GM19455 (cell line): ENCODE data around the gene PKN1.
"Not testable (repeated sequence)": the region's sequence is repeated elsewhere in the genome, so short reads cannot be mapped to it uniquely, and the experiment has no call there.

Source experiments
- ATAC-seq: cut with Tn5 transposase; IDR thresholded peaks from one replicate; pipeline ENCODE4 v1.9.1; 2021; ENCODE audit not compliant: unreplicated experiment

Gene PKN1

DNA sequence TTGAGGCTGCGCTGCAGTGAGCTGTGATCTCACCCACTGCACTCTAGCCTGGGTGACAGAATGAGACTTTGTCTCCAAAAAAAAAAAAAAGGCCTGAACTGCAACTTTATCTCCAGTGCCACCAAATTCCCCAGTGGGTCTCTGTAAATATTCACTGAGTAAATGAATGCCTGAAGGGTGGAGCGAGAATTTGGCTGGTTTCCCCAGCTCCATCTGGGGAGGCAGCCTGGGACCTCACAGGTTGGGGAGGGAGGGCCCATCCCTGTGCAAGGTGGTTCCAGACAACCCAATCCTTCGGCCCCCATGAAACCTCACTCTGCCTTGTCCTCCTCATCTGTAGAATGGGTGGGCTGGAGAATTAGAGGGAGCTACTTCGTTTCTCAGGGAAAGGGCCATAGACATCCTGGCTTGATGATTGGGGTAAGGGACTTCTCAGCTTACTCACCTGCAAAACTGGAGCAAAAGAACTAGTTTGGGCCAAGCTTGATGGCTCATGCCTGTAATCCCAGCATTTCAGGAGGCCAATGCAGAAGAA, 4.2 kb upstream of the PKN1 start:
- no peak for ATAC-seq

GRCh38 chr19:14430712-14431111, 2.4 kb upstream of the PKN1 start:
- no peak for ATAC-seq

DNA sequence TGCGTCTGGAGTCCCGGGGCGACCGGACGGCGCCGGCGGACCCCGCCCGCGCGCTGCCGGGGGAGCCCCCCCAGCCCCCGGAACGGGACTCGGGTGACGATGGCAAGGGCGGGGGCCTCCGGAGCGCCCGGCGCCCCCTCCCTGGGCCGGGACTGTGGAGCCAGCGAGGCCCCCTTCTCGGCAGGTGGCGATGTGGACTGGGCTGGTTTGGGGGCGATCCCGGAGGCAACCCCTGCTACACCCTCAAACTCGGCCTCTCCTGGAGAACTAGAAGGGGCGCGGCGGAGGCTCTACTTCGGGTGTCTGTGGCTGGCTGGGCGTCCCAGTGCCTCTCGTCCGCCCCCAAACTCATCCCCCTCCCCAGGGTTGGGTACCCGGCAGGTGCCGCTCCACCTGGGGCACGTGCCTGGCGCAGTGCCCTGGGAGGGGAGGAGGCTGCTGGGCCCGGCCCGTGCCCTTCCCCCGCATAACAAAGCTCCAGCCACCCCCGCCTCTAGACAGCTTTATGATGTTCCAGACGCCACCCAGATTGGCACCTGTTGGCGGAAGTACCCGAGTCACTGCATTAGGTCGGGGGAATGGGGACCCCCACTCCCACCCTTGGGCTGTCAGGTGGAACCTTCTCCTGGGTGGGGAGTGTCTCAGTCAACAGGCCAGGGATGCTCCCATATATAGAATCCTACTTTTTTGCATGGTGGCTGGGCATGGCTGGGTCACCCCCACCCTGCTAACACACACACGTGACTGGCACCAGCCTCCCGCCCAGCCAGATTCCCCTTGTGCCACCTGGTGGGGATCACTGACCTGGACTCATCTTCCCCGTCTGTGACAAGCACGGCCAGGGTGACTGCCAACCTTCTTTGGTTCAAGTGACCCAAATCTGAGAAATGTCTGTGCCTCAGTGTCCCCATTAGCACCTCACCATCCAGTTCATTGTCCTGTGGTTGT, 722 bp downstream of the PKN1 start:
- ATAC-seq = no peak

- ATAC-seq = no peak
These were observed 1.6 kb downstream of the PKN1 start for GRCh38 chr19:14434543-14435319.

DNA sequence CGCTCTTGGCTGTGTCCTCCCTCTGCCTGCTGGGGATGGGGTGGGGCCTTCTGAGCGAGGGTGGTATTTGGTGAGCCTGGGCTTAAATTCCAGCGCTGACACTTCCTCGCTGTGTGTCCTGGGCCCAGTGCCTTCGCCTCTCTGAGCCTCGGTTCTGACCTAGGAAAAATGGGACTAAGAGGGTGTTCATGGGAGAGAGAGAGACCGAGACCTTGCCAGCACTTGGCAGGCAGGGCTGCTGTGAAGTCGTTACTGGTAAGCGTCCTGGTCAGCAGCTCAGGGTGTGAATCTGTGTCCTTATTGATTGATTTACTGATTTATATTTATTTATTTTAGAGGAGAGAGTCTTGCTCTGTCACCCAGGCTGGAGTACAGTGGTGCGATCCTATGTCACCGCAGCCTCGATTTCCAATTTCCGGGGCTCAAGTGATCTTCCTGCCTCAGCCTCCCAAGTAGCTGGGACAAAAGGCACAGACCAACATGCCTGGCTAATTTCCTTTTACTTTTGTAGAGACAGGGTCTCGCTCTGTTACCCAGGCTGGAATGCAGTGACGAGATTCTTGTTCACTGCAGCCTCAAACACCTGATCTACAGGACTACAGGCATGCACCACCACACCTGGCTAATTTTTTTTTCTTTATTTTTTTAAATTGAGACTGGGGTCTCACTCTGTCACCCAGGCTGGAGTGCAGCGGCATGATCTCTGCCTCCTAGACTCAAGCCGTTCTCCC, 2.4 kb downstream of the PKN1 start:
- no peak for ATAC-seq

DNA sequence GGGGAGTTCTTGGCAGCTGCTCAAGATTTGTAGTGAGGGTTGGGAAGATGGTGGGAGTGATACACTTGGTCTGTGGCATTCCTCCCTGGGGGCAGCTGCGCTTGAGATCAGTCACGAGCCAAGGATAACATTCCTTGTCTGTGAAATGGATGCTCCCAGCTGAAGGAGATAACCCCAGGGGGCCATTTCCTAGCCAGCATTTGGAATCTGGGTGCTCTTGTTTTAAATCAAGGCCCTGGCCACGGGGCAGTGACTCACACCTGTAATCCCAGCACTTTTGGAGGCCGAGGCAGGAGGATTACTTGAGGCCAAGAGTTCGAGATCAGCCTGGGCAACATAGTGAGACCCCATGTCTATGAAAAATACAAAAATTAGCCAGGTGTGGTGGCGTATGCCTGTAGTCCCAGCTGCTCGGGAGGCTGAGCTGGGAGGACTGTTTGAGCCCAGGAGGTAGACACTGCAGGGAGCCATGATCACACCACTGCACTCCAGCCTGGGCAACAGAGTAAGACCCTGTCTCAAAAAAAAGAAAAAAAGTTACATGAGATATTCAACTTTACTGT, 4.6 kb downstream of the PKN1 start:
- ATAC-seq = no peak

- ATAC-seq = no peak
These were observed 5.9 kb downstream of the PKN1 start for GRCh38 chr19:14439014-14439413.

DNA sequence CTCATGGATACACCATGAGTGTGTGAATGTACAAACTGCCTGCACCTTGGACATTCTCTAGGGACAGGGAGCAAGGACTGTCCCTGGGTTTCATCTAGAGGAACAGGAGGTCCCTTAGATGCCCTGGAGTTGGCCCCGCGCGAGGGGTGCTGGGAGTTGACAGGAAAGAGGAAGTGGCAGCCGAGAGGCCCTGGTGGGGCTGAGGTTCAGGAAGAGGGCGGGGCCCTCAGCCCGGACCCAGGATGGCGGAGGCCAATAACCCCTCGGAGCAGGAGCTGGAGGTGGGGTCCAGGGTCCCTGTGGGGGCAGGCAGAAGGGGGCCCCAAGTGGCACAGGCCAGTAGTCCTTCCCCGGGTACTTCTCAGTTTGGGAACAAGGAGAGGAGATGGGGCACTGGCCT, 6.9 kb downstream of the PKN1 start:
- ATAC-seq = no peak

- ATAC-seq = no peak
These were observed 8.2 kb downstream of the PKN1 start for GRCh38 chr19:14441041-14441938.

GRCh38 chr19:14442891-14443631, 10.0 kb downstream of the PKN1 start:
- ATAC-seq = no peak

DNA sequence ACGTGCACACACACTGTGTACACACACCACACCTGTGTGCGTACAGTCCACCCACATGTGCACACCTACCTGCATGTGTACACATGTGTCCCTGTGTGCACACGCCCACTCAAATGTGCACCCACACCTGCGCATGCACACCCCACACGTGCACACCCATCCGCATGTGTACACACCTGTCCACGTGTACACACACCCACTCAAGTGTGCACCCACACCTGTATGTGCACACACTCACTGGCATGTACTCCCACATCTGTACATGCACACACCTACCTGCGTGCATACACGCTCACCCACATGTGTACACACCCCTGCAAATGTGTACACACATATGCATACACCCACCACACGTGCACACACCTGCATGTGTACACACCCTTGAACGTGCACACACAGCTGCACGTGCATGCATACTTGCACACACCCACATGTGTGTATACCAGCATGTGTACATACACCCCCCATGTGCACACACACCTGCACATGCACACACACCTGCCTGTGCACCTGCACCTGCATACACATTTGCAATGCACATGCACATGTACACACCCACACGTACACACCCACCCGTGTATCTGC, 10.6 kb downstream of the PKN1 start:
- ATAC-seq = no peak

DNA sequence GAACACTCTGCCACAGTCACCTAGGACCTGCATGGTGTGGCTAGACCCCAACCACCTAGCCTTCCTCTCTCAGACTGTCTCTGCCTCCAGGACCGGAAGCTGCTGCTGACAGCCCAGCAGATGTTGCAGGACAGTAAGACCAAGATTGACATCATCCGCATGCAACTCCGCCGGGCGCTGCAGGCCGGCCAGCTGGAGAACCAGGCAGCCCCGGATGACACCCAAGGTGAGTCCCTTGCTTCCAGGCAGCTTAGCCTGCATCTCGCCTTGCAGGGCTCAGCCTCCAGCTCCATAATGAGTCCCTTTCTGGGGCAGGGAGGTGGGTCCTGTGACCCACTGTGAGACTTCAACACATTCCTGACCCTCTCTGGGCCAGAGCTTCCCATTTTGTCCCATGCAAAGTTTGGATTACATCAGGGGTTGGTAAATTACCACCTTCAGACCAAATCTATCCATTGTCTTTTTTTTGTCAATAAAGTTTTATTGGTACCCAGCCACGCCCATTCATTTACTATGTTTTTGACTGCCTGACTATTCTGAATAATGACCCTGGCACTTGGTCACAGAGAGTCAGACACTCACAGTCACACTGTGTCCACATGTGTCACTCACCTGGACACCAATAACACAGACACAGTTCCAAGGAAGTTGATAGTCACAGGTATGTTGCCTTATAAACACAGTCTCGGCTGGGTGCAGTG, 13.4 kb downstream of the PKN1 start:
- ATAC-seq = no peak

DNA sequence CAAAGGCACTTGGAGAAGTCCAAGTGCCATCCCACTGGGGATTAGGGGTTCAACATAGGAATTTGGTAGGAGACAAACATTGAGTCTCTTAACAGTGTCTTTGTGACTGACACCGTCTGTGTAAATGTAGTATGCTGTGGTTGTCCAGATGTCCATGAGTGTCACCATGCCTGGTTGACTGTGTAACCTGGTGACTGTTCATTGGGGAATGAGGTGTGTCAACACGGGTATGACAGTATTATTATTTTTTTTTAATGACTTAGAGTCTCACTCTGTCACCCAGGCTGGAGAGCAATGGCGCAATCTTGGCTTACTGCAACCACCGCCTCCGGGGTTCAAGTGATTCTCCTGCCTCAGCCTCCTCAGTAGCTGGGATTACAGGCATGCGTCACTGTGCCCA, 16.2 kb downstream of the PKN1 start:
- no peak for ATAC-seq

DNA sequence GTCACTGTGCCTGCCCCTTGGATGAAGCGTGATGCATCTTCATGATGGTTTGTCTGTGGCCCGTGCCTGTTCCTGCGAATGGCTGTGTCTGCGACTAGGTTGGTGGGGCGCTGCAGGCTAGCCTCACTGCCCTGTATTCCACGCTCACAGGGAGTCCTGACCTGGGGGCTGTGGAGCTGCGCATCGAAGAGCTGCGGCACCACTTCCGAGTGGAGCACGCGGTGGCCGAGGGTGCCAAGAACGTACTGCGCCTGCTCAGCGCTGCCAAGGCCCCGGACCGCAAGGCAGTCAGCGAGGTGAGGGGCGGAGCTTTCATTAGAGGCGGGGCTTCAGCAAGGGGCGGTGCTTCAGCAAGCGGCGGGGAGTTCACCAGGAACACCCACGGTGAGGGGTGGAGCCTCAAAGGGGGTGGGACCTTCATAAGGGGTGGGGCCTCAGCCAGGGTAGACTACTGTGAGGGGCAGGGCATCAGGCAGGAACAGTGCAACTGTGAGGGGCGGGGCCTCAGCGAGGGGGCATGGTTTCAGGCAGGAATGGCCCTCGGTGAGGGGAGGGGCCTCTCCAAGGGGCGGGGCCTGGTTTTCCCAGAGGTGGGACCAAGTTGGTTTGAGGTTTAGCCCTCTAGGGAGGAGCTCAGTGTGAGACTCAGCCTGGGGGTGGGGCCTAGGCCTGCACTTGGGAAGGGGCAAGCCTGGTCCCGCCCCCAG, 17.2 kb downstream of the PKN1 start:
- ATAC-seq = no peak

- no peak for ATAC-seq
These were observed 17.8 kb downstream of the PKN1 start for GRCh38 chr19:14450876-14451275.

DNA sequence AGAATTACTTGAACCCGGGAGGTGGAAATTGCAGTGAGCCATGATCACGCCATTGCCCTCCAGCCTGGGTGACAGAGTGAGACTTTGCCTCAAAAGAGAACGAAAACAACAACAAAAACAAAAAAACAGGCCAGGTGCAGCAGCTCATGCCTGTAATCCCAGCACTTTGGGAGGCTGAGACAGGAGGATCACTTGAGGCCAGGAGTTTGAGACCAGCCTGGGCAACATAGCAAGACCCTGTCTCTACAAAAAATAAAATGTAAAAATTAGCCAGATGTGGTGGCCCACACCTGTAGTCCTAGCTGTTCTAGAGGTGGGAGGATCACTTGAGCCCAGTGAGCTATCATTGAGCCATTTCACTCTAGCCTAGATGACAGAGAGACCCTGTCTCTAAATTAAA, 19.2 kb downstream of the PKN1 start:
- not testable (repeated sequence) for ATAC-seq

- ATAC-seq = no peak
These were observed 26.6 kb downstream of the PKN1 start for GRCh38 chr19:14459703-14460102.

GRCh38 chr19:14460935-14461334, 27.8 kb downstream of the PKN1 start:
- no peak for ATAC-seq
